K562 (cell line): ENCODE data around the gene LOXHD1. TPM values are rescaled to one million over a fixed set of nuclear protein-coding genes. Genes with fewer than 3 reads are reported as not detected.

ENCODE experiments used
- ATAC-seq: fragments of 200-7000 bp; cut with Tn5 transposase; 3 replicates; pipeline ENCODE4 v1.9.1; 2020; ENCODE audit warnings: moderate library complexity
- BruUV-seq: library from RNA; stranded (reverse); fragments of 400-500 nt; replicated peaks from 2 replicates; lab custom pipeline; 2021; lab: Mats Ljungman, UMichigan
- CTCF ChIA-PET: fragments of 300-600 bp; formaldehyde crosslinking; extraction: SDS; loops from one replicate; lab custom pipeline; 2021; ENCODE audit warnings: low intra/inter-chr PET ratio; lab: Yijun Ruan, JAX
- POLR2A ChIA-PET: fragments of 300-600, 350-650 bp; sonication (Branson Sonifier 250); formaldehyde crosslinking; extraction: SDS; loops from one replicate; lab custom pipeline; 2021; ENCODE audit warnings: antibody characterized with exemption, inconsistent platforms; lab: Yijun Ruan, JAX
- DNase-seq, 4 experiments: peaks; one replicate each; pipeline versions ENCODE4 v3.0.0 to v3.0.0-alpha.2; 2011 to 2018; ENCODE audit warnings: low spot score in 3 of 4, mixed read lengths in 3 of 4; ENCODE audit errors: extremely low read depth in 1 of 4
- FAIRE-seq: peaks from 2 replicates; lab custom pipeline; 2011; peaks lifted over from hg19 to GRCh38; lab: Jason Lieb, UNC
- H2AFZ ChIP-seq: 2 replicates; pipeline ENCODE4 v1.6.0; 2011; ENCODE audit warnings: low read depth, low read length, control low read depth, inconsistent platforms
- H3K27ac ChIP-seq: fragments of 200-600 bp; 3 replicates; pipeline ENCODE4 v1.8.0; 2011; ENCODE audit warnings: low read depth, mild to moderate bottlenecking, control low read depth, inconsistent platforms, low read length, moderate library complexity, mixed read lengths; ENCODE audit errors: extremely low read depth
- H3K27me3 ChIP-seq, 2 experiments: fragments of 300-600 bp in 1 of 2; 2 replicates in 1 of 2; 3 replicates in 1 of 2; pipeline versions ENCODE4 v1.6.0 to v1.8.0; 2011; ENCODE audit warnings: inconsistent platforms in 2 of 2, low read length in 2 of 2, mild to moderate bottlenecking in 1 of 2, mixed read lengths in 1 of 2, moderate library complexity in 1 of 2; ENCODE audit not compliant: control insufficient read depth in 2 of 2, insufficient read depth in 2 of 2
- H3K36me3 ChIP-seq: fragments of 300-600 bp; 3 replicates; pipeline ENCODE4 v1.8.0; 2011; ENCODE audit warnings: mild to moderate bottlenecking, low read length, inconsistent platforms; ENCODE audit not compliant: control insufficient read depth, insufficient read depth
- H3K4me1 ChIP-seq, 2 experiments: fragments of 200-600 bp in 1 of 2; replicated peaks in 1 of 2; 2 replicates in 1 of 2; 3 replicates in 1 of 2; pipeline versions ENCODE4 v1.5.1 to v1.8.0; 2011; ENCODE audit warnings: inconsistent platforms in 2 of 2, low read length in 2 of 2, mild to moderate bottlenecking in 1 of 2, mixed read lengths in 1 of 2, moderate library complexity in 1 of 2; ENCODE audit not compliant: control insufficient read depth in 2 of 2, insufficient read depth in 2 of 2
- H3K4me2 ChIP-seq: 2 replicates; pipeline ENCODE4 v1.6.1; 2011; ENCODE audit warnings: low read length, control low read depth, inconsistent platforms, mixed read lengths; ENCODE audit not compliant: insufficient read depth
- H3K4me3 ChIP-seq: fragments of 200-600 bp; sonication (generic), shearing (Covaris generic); 2 replicates; pipeline ENCODE4 v1.5.1; 2016; ENCODE audit warnings: control low read depth, inconsistent platforms
- H3K79me2 ChIP-seq: fragments of 200-600 bp; 3 replicates; pipeline ENCODE4 v1.8.0; 2011; ENCODE audit warnings: low read length, inconsistent platforms; ENCODE audit not compliant: control insufficient read depth, insufficient read depth
- H3K9ac ChIP-seq, 2 experiments: 2 replicates each; pipeline versions ENCODE4 v1.6.0 to v1.6.1; 2011; ENCODE audit warnings: low read depth in 2 of 2, low read length in 2 of 2, control low read depth in 1 of 2, inconsistent platforms in 1 of 2, mild to moderate bottlenecking in 1 of 2, mixed read lengths in 1 of 2; ENCODE audit not compliant: insufficient read depth in 1 of 2
- H3K9me1 ChIP-seq: one replicate; pipeline ENCODE4 v1.6.0; 2011; ENCODE audit warnings: inconsistent platforms, mild to moderate bottlenecking, low read length, moderate library complexity; ENCODE audit not compliant: control insufficient read depth, insufficient read depth
- H3K9me3 ChIP-seq: replicated peaks from 2 replicates; pipeline ENCODE4 v1.5.1; 2011; ENCODE audit warnings: low read depth, low read length, inconsistent platforms; ENCODE audit not compliant: control insufficient read depth, insufficient read depth
- H4K20me1 ChIP-seq: replicated peaks from 2 replicates; pipeline ENCODE4 v1.6.1; 2011; ENCODE audit warnings: low read length, inconsistent platforms, mixed read lengths; ENCODE audit not compliant: control insufficient read depth, insufficient read depth
- C11orf30 ChIP-seq: fragments of 450-650 bp; IDR thresholded peaks from 2 replicates; pipeline ENCODE4 v1.6.1; 2016; ENCODE audit warnings: low read depth, mild to moderate bottlenecking
- FUS ChIP-seq: fragments of 200-400 bp; formaldehyde crosslinking; optimal IDR thresholded peaks from 2 replicates; pipeline ENCODE3; 2017; ENCODE audit warnings: low read depth, low read length
- KAT8 ChIP-seq: fragments of 450-650 bp; IDR thresholded peaks from 2 replicates; pipeline ENCODE4 v1.6.1; 2016; ENCODE audit warnings: low read depth, mild to moderate bottlenecking
- MEF2D ChIP-seq: conservative IDR thresholded peaks from 2 replicates; pipeline ENCODE4 v1.6.1; 2016; ENCODE audit warnings: low read depth, missing genetic modification characterization, missing compliant biosample characterization
- NFE2 ChIP-seq: IDR thresholded peaks from 2 replicates; pipeline ENCODE4 v1.6.1; 2014; ENCODE audit warnings: antibody characterized with exemption, low read depth
- RBM17 ChIP-seq: fragments of 200-400 bp; formaldehyde crosslinking; IDR thresholded peaks from 2 replicates; pipeline ENCODE4 v1.6.1; 2017; ENCODE audit warnings: low read depth, mild to moderate bottlenecking, low read length, borderline replicate concordance
- SNRNP70 ChIP-seq: fragments of 200-400 bp; formaldehyde crosslinking; optimal IDR thresholded peaks from 2 replicates; pipeline ENCODE3; 2017; ENCODE audit warnings: low read depth, low read length
- TRIM24 ChIP-seq, 2 experiments: fragments of 450-650 bp; IDR thresholded peaks; 2 replicates each; pipeline ENCODE4 v1.6.1; 2016
- USF1 ChIP-seq: sonication (generic); formaldehyde crosslinking; IDR thresholded peaks from 2 replicates; pipeline ENCODE4 v1.9.0; 2022; ENCODE audit warnings: mild to moderate bottlenecking, missing genetic modification reagents
- ZNF830 ChIP-seq: fragments of 250-450 bp; sonication (Bioruptor Pico); IDR thresholded peaks from 2 replicates; pipeline ENCODE4 v1.5.0; 2021; ENCODE audit warnings: mild to moderate bottlenecking
- WGBS: fragments of 100-300 bp; shearing (Covaris generic); methylation state at CpG from one replicate; pipeline ENCODE4 v1.1.6; 2016; ENCODE audit warnings: low coverage, mixed read lengths; ENCODE audit not compliant: insufficient coverage; ENCODE audit errors: missing lambda C conversion rate; 5-methylcytosine and 5-hydroxymethylcytosine counted together
- in situ Hi-C: fragments of 300-500 bp; cut with MboI; formaldehyde crosslinking; loops from 4 replicates; pipeline ENCODE4 v1.15.0; 2018; ENCODE audit warnings: inconsistent platforms, mixed read lengths
- intact Hi-C: fragments of 100-400 bp; cut with micrococcal nuclease; formaldehyde crosslinking; loops from 2 replicates; pipeline ENCODE4 v1.14.2; 2022
- polyA plus RNA-seq, 8 experiments: library from polyadenylated mRNA; depleted of rRNA in 4 of 8; stranded (reverse) in 5 of 8; unstranded in 3 of 8; fragments of >200 nt; fragmentation: Nextera tagmentation in 2 of 8; fragmentation: Illumina TruSeq in 1 of 8; extraction: Ambion mirVana in 2 of 8; extraction: Trizol in 1 of 8; gene quantifications; 2 replicates each; pipeline versions ENCODE4 v1.2.1 to v1.2.3, GENCODE V29; 2011 to 2014; ENCODE audit warnings: inconsistent platforms in 1 of 8, missing spikeins in 1 of 8
- total RNA-seq, 7 experiments: library from RNA; depleted of rRNA in 6 of 7; stranded (reverse); fragments of >200 nt in 6 of 7; fragmentation: Illumina TruSeq in 2 of 7; extraction: Trizol in 2 of 7; gene quantifications; 2 replicates each; pipeline versions ENCODE4 v1.2.1 to v1.2.3, GENCODE V29; 2011 to 2021; ENCODE audit warnings: low replicate concordance in 1 of 7
- TF ChIP-seq, protein P1 (sequence below), 2 experiments: fragments of 450-650 bp; IDR thresholded peaks; 2 replicates each; pipeline ENCODE4 v1.6.1; 2016
- TF ChIP-seq, protein P2 (sequence below): fragments of 450-650 bp; IDR thresholded peaks from 2 replicates; pipeline ENCODE4 v1.6.1; 2014; ENCODE audit warnings: low read depth, mild to moderate bottlenecking, moderate library complexity, borderline replicate concordance
- TF ChIP-seq, protein P3 (sequence below): sonication (generic); formaldehyde crosslinking; IDR thresholded peaks from 2 replicates; pipeline ENCODE4 v1.8.0; 2022; ENCODE audit warnings: mild to moderate bottlenecking, missing genetic modification reagents

Gene LOXHD1
- total and polyA plus RNA-seq, 9 of the 15 experiments (the other 6 are each of a cell fraction or from before 2014, with no cell fraction given), result not detected

GRCh38 chr18:46639386-46639785 is 17.6 kb downstream of the LOXHD1 start:
- Histone ChIP-seq H3K9me3 (no peaks in the 10 kb centered on the region), H3K4me3 (no peak overlapping the region), H3K27ac (no peak overlapping the region), H3K9me1 (no peaks in the 10 kb centered on the region), H4K20me1 (no peaks in the 10 kb centered on the region), H3K79me2 (no peaks in the 10 kb centered on the region), H3K4me2 (no peak overlapping the region), H3K9ac (no peak overlapping the region), H3K4me1 (no peaks in the 10 kb centered on the region), H3K36me3 (no peaks in the 10 kb centered on the region), H3K27me3 (peaks cover 0 to 7% of the 10 kb centered on the region in 2 experiments; a peak in 1 of 5 replicates), H2AFZ (no peak overlapping the region)
- TF ChIP-seq FUS, result no peak
- no peak for TF ChIP-seq TRIM24 (IDR thresholded peaks at IDR 0.05)
- no peak for TF ChIP-seq MEF2D (tag)
- TF ChIP-seq, protein P1, sequence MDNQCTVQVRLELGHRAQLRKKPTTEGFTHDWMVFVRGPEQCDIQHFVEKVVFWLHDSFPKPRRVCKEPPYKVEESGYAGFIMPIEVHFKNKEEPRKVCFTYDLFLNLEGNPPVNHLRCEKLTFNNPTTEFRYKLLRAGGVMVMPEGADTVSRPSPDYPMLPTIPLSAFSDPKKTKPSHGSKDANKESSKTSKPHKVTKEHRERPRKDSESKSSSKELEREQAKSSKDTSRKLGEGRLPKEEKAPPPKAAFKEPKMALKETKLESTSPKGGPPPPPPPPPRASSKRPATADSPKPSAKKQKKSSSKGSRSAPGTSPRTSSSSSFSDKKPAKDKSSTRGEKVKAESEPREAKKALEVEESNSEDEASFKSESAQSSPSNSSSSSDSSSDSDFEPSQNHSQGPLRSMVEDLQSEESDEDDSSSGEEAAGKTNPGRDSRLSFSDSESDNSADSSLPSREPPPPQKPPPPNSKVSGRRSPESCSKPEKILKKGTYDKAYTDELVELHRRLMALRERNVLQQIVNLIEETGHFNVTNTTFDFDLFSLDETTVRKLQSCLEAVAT (IDR thresholded peaks at IDR 0.05), result no peak
- no peak for TF ChIP-seq C11orf30
- TF ChIP-seq KAT8, result no peak
- TF ChIP-seq RBM17, result no peak
- no peak for TF ChIP-seq SNRNP70
- TF ChIP-seq, protein P2, sequence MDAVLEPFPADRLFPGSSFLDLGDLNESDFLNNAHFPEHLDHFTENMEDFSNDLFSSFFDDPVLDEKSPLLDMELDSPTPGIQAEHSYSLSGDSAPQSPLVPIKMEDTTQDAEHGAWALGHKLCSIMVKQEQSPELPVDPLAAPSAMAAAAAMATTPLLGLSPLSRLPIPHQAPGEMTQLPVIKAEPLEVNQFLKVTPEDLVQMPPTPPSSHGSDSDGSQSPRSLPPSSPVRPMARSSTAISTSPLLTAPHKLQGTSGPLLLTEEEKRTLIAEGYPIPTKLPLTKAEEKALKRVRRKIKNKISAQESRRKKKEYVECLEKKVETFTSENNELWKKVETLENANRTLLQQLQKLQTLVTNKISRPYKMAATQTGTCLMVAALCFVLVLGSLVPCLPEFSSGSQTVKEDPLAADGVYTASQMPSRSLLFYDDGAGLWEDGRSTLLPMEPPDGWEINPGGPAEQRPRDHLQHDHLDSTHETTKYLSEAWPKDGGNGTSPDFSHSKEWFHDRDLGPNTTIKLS, result no peak
- TF ChIP-seq ZNF830 (CRISPR knock-in tag), result no peak
- TF ChIP-seq, protein P3, sequence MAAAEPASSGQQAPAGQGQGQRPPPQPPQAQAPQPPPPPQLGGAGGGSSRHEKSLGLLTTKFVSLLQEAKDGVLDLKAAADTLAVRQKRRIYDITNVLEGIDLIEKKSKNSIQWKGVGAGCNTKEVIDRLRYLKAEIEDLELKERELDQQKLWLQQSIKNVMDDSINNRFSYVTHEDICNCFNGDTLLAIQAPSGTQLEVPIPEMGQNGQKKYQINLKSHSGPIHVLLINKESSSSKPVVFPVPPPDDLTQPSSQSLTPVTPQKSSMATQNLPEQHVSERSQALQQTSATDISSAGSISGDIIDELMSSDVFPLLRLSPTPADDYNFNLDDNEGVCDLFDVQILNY (CRISPR knock-in tag), result no peak
- TF ChIP-seq USF1 (CRISPR knock-in tag), result no peak
- TF ChIP-seq NFE2, result no peak
- no peak for DNase-seq
- ChIA-PET POLR2A (interaction anchor here (0.6 kb wide), 2 partner anchors 17 to 19 kb away, joined by 3 read pairs; no protein-coding TSS in a partner anchor), CTCF (no interaction called here)
- intact Hi-C loops, result no loop called here
- in situ Hi-C loops, result no loop called here
- FAIRE-seq, result no peak
- no peak for ATAC-seq
- WGBS, result 1% methylated on average over 6 of the region's 6 CpGs
- no TSS peak for BruUV-seq
